Hematopoietic multipotent progenitor cell treated with erythropoietin and hydrocortisone succinate and interleukin-3 and kit ligand, for 6 days (in vitro differentiated cells): Measurements from ENCODE around the gene MAP2K3.
"Not testable (repeated sequence)": the region's sequence is repeated elsewhere in the genome, so short reads cannot be mapped to it uniquely, and the experiment has no call there.

Experiments
- DNase-seq: peaks from one replicate; pipeline ENCODE4 v3.0.0-alpha.2; 2015

The MAP2K3 gene

GRCh38 chr17:21337981-21338625 is 53.6 kb downstream of the MAP2K3 start:
- DNase-seq: not testable (repeated sequence)

- DNase-seq: no peak
Measured at GRCh38 chr17:21339011-21339410, 54.5 kb downstream of the MAP2K3 start.

GRCh38 chr17:21339571-21339970 is 55.1 kb downstream of the MAP2K3 start:
- not testable (repeated sequence) for DNase-seq

GRCh38 chr17:21340407-21340806 is 55.9 kb downstream of the MAP2K3 start:
- not testable (repeated sequence) for DNase-seq

GRCh38 chr17:21341279-21341678 is 56.8 kb downstream of the MAP2K3 start:
- not testable (repeated sequence) for DNase-seq

GRCh38 chr17:21341925-21342540 is 57.5 kb downstream of the MAP2K3 start:
- not testable (repeated sequence) for DNase-seq

GRCh38 chr17:21343061-21343949 is 58.8 kb downstream of the MAP2K3 start:
- DNase-seq: not testable (repeated sequence)

- not testable (repeated sequence) for DNase-seq
Measured at GRCh38 chr17:21344801-21345200, 60.3 kb downstream of the MAP2K3 start.

- DNase-seq: no peak
Measured at GRCh38 chr17:21345236-21345635, 60.7 kb downstream of the MAP2K3 start.

GRCh38 chr17:21346107-21346506 is 61.6 kb downstream of the MAP2K3 start:
- not testable (repeated sequence) for DNase-seq

- DNase-seq: not testable (repeated sequence)
Measured at GRCh38 chr17:21346651-21347250, 62.2 kb downstream of the MAP2K3 start.

GRCh38 chr17:21347660-21348059 is 63.1 kb downstream of the MAP2K3 start:
- not testable (repeated sequence) for DNase-seq

- not testable (repeated sequence) for DNase-seq
Measured at GRCh38 chr17:21348081-21348925, 63.8 kb downstream of the MAP2K3 start.

GRCh38 chr17:21348926-21349261 is 64.4 kb downstream of the MAP2K3 start:
- DNase-seq: not testable (repeated sequence)

- DNase-seq: not testable (repeated sequence)
Measured at GRCh38 chr17:21349358-21350050, 65.0 kb downstream of the MAP2K3 start.

GRCh38 chr17:21350495-21350894 is 66.0 kb downstream of the MAP2K3 start:
- not testable (repeated sequence) for DNase-seq

- peak; percentile 19 for DNase-seq
Measured at GRCh38 chr17:21351366-21352065, 67.0 kb downstream of the MAP2K3 start.

- DNase-seq: no peak
Measured at GRCh38 chr17:21352221-21352980, 67.9 kb downstream of the MAP2K3 start.

GRCh38 chr17:21352981-21353265 is 68.4 kb downstream of the MAP2K3 start:
- DNase-seq: no peak

GRCh38 chr17:21353326-21354010 is 69.0 kb downstream of the MAP2K3 start:
- DNase-seq: peak; percentile 73
